UCSD-AML1 (cell line): ENCODE results near the gene ARPC1B.

ENCODE experiments used
- DNase-seq: peaks from one replicate; lab custom pipeline; 2025; ENCODE audit not compliant: unreplicated experiment; lab: John Stamatoyannopoulos, UW

Gene ARPC1B

GRCh38 chr7:99440195-99440594 is 65.7 kb downstream of the ARPC1B start:
- DNase-seq, result no peak
